Upper lobe of left lung (tissue), 6 donors: ENCODE data around the gene MARVELD3. TPM values are rescaled to one million over a fixed set of nuclear protein-coding genes. Genes with fewer than 3 reads are reported as not detected.

Experiments used
- ATAC-seq, 2 donors: fragments of 200-7000 bp; cut with Tn5 transposase; one replicate each; pipeline ENCODE4 v1.9.1; 2022; ENCODE audit warnings: mild to moderate bottlenecking in 2 of 2, moderate library complexity in 2 of 2; ENCODE audit not compliant: low FRiP score in 2 of 2
- DNase-seq, 2 donors: peaks; one replicate each; pipeline ENCODE4 v3.0.0-alpha.2; 2019 to 2020
- H3K27ac ChIP-seq, 4 donors: fragments of 200-600 bp; sonication (generic); one replicate each; pipeline ENCODE4 v1.5.1; 2016 to 2019
- H3K27me3 ChIP-seq, 4 donors: fragments of 200-600 bp; sonication (generic); one replicate each; pipeline ENCODE4 v1.5.1; 2017 to 2019
- H3K36me3 ChIP-seq, 4 donors: fragments of 200-600 bp; sonication (generic); one replicate each; pipeline ENCODE4 v1.5.1; 2016 to 2019
- H3K4me1 ChIP-seq, 4 donors: fragments of 200-600 bp; sonication (generic); one replicate each; pipeline ENCODE4 v1.5.1; 2018 to 2019
- H3K4me3 ChIP-seq, 4 donors: fragments of 200-600 bp; sonication (generic); one replicate each; pipeline ENCODE4 v1.5.1; 2017 to 2019; ENCODE audit warnings: mild to moderate bottlenecking in 2 of 4, moderate library complexity in 1 of 4
- H3K9me3 ChIP-seq, 4 donors: fragments of 200-600 bp; sonication (generic); one replicate each; pipeline ENCODE4 v1.5.1; 2018 to 2019
- EP300 ChIP-seq, 4 donors: sonication (generic); formaldehyde crosslinking; IDR thresholded peaks; one replicate each; pipeline ENCODE4 v1.5.1; 2017; ENCODE audit warnings: antibody characterized with exemption in 4 of 4, control low read depth in 2 of 4
- POLR2A ChIP-seq, 4 donors: fragments of 450-650 bp; IDR thresholded peaks; one replicate each; pipeline ENCODE4 v1.5.1; 2016 to 2017; ENCODE audit warnings: antibody characterized with exemption in 4 of 4, mild to moderate bottlenecking in 2 of 4
- POLR2AphosphoS5 ChIP-seq, 2 donors: sonication (generic); formaldehyde crosslinking; IDR thresholded peaks; one replicate each; pipeline ENCODE4 v1.5.1; 2017; ENCODE audit warnings: antibody characterized with exemption in 2 of 2
- WGBS, 2 donors: methylation state at CpG; one replicate each; pipeline ENCODE4 v1.1.5; 2017 to 2018; 5-methylcytosine and 5-hydroxymethylcytosine counted together
- total RNA-seq, 6 donors: library from RNA; depleted of rRNA in 4 of 6; stranded (reverse); fragments of >200 nt in 4 of 6; gene quantifications; one replicate each; pipeline versions ENCODE4 v1.1.0 to v1.2.1, GENCODE V29; 2016 to 2021
- TF ChIP-seq, protein P1 (sequence below), 6 experiments: fragments of 450-650 bp in 4 of 6; fragments of 200-600 bp in 2 of 6; sonication (generic) in 2 of 6; IDR thresholded peaks; one replicate each; pipeline ENCODE4 v1.5.1; 2016 to 2019; ENCODE audit warnings: antibody characterized with exemption in 6 of 6
- donor health status: DM: no; HTN: no; CAD: no; lungs with moderate emphysema.
- donor health status: DM: no; HTN: yes; CAD: no; lungs with severe emphysema.

MARVELD3 gene
- total RNA-seq, 6 donors from 2014 or later = 5.5 to 24.1 (median 13.6) TPM

DNA sequence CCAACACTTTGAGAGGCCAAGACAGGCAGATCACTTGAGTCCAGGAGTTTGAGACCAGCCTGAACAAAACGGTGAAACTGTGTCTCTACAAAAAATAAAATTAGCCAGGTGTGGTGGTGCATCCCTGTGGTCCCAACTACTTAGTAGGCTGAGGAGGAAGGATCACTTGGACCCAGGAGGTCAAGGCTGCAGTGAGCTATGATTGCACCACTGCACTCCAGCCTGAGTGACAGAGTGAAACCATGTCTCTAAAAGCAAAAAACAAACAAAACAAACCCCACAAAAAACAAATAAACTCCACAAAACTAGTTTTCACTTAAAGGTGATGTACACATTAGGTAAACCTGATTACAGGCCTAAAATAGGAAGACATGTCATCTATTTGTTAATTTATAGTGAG lies 40.3 kb downstream of the MARVELD3 start:
- Histone ChIP-seq H3K4me3 (no peak overlapping the region), H3K4me1 (no peaks in the 10 kb centered on the region), H3K27me3 (no peaks in the 10 kb centered on the region), H3K27ac (no peak overlapping the region), H3K36me3 (peaks cover 0 to 83% (median 19%) of the 10 kb centered on the region in 4 donors), H3K9me3 (no peaks in the 10 kb centered on the region)
- DNase-seq (no peak), ATAC-seq (no peak)
- 77 to 94% methylated on average over 1 of the region's 1 CpG for WGBS, 2 donors
- TF ChIP-seq POLR2AphosphoS5 (IDR thresholded peaks at IDR 0.05) = no peak
- TF ChIP-seq, protein P1, sequence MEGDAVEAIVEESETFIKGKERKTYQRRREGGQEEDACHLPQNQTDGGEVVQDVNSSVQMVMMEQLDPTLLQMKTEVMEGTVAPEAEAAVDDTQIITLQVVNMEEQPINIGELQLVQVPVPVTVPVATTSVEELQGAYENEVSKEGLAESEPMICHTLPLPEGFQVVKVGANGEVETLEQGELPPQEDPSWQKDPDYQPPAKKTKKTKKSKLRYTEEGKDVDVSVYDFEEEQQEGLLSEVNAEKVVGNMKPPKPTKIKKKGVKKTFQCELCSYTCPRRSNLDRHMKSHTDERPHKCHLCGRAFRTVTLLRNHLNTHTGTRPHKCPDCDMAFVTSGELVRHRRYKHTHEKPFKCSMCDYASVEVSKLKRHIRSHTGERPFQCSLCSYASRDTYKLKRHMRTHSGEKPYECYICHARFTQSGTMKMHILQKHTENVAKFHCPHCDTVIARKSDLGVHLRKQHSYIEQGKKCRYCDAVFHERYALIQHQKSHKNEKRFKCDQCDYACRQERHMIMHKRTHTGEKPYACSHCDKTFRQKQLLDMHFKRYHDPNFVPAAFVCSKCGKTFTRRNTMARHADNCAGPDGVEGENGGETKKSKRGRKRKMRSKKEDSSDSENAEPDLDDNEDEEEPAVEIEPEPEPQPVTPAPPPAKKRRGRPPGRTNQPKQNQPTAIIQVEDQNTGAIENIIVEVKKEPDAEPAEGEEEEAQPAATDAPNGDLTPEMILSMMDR (IDR thresholded peaks at IDR 0.05) = no peak
- no peak for TF ChIP-seq EP300 (IDR thresholded peaks at IDR 0.05)
- no peak for TF ChIP-seq POLR2A (IDR thresholded peaks at IDR 0.05)

DNA sequence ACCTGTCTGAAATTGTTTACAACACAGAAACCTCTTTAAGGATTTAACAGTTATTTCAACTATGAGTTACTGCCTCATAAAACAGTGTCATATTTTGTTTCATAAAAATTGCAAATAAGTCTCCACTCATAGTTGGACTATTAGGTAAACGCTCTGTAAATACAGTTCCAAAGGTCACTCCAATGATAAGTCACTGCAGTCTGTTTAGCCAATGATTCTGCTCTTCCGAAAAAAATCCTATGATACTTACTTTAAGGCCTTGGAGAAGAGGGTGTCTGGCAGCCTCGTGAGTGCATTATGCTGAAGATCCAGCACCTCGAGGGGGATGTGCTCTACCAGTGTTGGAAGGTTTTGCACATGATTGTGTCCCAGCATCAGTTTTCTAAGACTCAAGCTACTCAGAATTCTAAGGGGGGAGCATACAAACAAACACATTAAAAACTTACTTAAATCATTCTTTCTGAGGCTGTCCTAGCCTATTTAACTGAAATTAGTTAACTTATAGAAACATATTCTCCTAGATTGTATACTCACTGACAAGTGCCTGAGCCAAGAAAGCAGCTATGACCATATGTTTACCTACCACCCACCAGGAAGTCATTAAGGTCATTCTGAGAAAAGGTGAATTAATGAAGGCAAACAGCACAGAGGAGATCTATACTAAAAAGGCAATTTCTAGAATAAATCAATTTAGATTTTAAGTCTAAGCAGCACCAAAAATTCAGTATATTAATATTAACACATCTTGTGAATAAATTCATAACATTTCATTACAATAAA lies 41.1 kb downstream of the MARVELD3 start:
- no peak for ATAC-seq
- no peaks in the 10 kb centered on the region for H3K4me1 ChIP-seq
- no peaks in the 10 kb centered on the region for H3K9me3 ChIP-seq
- WGBS, 2 donors = 81 to 86% methylated on average over 4 of the region's 4 CpGs
- no peak overlapping the region for H3K27ac ChIP-seq
- no peak overlapping the region for H3K4me3 ChIP-seq
- no peak for DNase-seq
- no peak for TF ChIP-seq POLR2AphosphoS5 (IDR thresholded peaks at IDR 0.05)
- no peak for TF ChIP-seq POLR2A (IDR thresholded peaks at IDR 0.05)
- no peaks in the 10 kb centered on the region for H3K27me3 ChIP-seq
- peaks cover 0 to 86% (median 20%) of the 10 kb centered on the region in 4 donors for H3K36me3 ChIP-seq

DNA sequence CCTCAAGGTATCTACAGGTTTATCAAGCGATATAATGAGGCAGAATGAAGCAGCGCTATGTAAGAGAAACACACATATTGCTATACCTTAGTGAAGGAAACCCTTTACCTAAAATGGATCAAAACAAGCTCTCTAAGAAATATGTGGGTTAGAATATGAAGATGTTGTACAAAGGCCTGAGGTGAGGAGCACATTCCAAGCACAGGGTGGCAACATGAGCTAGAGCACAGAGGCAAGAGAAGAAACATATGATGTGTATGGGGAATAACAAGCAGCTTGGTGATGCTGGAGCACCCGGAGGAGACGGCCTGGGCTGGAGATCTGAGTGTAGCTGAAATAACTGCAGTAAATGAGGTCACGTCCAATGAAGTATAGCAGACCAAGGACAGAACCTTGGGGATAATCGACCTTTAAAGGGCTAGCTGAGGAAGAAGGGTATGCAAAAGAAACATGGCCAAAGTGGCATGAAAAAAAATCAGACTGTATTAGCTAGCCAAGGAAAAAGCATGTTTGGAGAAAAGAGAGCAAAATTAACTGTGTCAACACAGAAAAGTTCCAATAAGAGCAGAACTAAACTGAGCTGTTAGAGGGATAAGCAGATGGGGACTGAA lies 44.0 kb downstream of the MARVELD3 start:
- Histone ChIP-seq H3K27me3 (no peaks in the 10 kb centered on the region), H3K27ac (no peak overlapping the region), H3K36me3 (peaks cover 0 to 77% (median 15%) of the 10 kb centered on the region in 4 donors), H3K4me1 (no peaks in the 10 kb centered on the region), H3K4me3 (no peak overlapping the region), H3K9me3 (no peaks in the 10 kb centered on the region)
- ATAC-seq = no peak
- no peak for DNase-seq
- WGBS, 2 donors = 91 to 92% methylated on average over 6 of the region's 6 CpGs
- TF ChIP-seq, protein P1 (IDR thresholded peaks at IDR 0.05) = no peak
- TF ChIP-seq POLR2AphosphoS5 (IDR thresholded peaks at IDR 0.05) = no peak
- TF ChIP-seq EP300 (IDR thresholded peaks at IDR 0.05) = no peak
- no peak for TF ChIP-seq POLR2A (IDR thresholded peaks at IDR 0.05)

DNA sequence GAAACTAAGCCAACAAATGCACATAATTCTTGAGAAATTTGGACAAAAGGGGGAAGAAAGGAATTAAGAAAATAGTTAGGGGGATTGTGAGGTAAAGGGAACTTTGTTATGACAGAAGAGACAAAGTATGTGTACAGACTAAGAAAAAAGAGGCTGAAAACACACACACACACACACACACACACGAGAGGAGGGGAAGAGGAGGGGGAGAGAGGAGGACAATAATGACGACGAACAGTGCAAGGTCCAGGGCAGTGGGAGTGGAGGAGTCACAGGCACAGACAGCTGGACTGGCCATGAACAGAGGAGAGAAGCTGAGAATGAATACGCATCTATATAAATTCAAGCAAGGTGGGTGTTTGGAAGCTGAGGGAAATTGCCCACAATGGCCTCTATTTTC lies 44.6 kb downstream of the MARVELD3 start:
- Histone ChIP-seq H3K27ac (no peak overlapping the region), H3K4me3 (no peak overlapping the region), H3K4me1 (no peaks in the 10 kb centered on the region), H3K36me3 (peaks cover 0 to 78% (median 15%) of the 10 kb centered on the region in 4 donors), H3K27me3 (no peaks in the 10 kb centered on the region), H3K9me3 (no peaks in the 10 kb centered on the region)
- no peak for ATAC-seq
- TF ChIP-seq POLR2AphosphoS5 (IDR thresholded peaks at IDR 0.05) (no peak), POLR2A (IDR thresholded peaks at IDR 0.05) (no peak), EP300 (IDR thresholded peaks at IDR 0.05) (no peak)
- TF ChIP-seq, protein P1 (IDR thresholded peaks at IDR 0.05) = no peak
- no peak for DNase-seq
- 76 to 77% methylated on average over 4 of the region's 4 CpGs for WGBS, 2 donors

DNA sequence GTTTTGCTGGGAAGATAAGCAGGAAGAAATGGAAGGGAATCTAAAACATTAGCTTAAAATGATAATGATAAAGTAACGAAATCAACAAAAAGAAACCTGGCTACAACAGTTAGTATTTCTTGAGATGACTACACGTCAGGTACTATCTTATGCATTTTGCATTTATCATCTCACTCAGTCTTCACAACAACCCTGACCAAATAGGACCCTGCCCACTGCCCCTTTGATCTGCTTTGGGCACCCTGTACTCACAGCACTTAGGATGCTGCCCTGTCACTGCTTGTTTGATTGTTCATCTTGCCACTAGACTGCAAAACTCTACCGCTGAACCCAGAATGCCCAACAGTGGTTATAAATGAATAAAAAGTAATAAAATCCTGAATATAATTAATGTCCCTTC lies 45.2 kb downstream of the MARVELD3 start:
- Histone ChIP-seq H3K36me3 (peaks cover 0 to 78% (median 18%) of the 10 kb centered on the region in 4 donors), H3K4me1 (no peaks in the 10 kb centered on the region), H3K27me3 (no peaks in the 10 kb centered on the region), H3K9me3 (no peaks in the 10 kb centered on the region), H3K27ac (no peak overlapping the region), H3K4me3 (no peak overlapping the region)
- DNase-seq (no peak), ATAC-seq (no peak)
- no peak for TF ChIP-seq POLR2AphosphoS5 (IDR thresholded peaks at IDR 0.05)
- TF ChIP-seq POLR2A (IDR thresholded peaks at IDR 0.05) = no peak
- no peak for TF ChIP-seq EP300 (IDR thresholded peaks at IDR 0.05)
- TF ChIP-seq, protein P1 (IDR thresholded peaks at IDR 0.05) = no peak
- 93 to 95% methylated on average over 3 of the region's 3 CpGs for WGBS, 2 donors
